ENCODE data around the gene MAPK8IP3.

MAPK8IP3 gene

DNA sequence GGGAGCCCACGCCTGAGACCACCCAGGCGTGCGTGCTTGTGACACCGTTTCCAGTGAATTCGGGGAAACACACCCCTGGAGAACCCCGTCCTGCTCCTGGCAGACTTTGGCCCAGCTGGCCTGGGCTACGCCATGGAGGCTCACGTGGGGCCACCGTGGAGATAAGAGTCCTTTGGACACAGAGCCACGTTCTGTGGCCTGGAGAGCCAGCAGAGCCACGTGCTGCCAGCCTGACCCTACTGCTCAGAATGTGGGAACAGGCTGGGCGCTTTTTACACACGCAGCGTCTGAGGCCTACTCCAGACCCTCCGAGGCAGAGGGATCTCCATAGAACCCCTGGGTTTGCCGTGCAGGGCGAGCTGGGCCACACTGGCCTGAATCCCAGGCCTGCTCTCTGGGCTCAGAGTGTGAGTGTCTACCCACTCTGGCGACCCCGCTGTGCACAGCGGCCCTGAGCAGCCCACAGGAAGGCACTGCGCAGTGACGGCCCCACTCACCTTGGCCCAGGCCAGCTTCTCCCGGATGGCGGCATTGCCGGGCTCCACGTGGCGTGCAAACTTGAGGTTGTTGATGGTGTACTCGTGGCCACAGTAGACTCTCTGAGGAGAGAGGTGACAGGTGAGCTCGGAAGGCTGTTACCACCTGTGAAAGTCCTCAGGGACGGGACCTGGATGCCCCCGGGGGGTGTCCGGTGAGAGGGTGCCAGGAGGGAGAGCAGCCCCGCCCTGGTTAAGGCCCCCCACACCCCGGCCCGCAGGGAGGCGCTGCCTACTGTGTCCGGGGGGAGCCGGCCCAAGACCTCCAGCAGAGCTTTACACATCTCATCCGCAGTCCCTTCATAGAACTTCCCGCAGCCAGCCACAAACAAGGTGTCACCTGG lies 110.6 kb downstream of the MAPK8IP3 start:
- no peak for DNase-seq

DNA sequence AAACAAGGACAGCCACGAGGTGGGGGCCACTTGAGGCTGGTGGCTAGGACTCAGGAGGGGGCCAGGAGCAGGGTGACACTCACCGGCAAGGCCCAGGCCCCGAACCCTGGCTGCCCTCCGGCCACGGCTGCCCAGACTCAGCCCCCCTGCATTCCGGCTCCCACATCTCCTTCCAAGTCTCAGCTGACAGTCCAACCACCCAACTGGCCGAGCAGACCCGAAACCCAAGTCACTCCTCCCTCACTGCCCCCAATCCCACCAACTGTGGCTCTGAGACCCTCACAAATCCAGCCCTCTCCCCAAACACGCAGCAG lies 111.2 kb downstream of the MAPK8IP3 start:
- no peak for DNase-seq

DNA sequence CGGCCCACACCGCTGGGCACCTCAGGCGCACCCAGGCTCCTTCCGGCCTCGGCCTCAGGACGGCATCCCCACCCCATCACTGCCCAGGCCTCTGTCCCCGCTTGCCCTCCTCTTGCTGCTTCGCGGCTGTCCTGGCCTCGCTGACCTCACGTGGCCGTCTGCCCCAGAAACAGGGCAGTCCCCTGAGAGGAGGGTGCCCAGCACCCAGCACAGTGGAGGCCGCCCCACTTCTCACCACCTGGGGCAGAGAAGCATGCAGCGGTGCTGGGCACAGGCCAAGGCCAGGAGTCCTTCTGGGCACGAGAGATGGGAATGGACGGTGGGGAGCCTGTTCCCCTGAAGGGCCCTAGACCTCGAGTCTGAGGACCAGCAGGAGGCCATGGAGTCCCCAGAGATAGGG lies 111.7 kb downstream of the MAPK8IP3 start:
- no peak for DNase-seq

DNA sequence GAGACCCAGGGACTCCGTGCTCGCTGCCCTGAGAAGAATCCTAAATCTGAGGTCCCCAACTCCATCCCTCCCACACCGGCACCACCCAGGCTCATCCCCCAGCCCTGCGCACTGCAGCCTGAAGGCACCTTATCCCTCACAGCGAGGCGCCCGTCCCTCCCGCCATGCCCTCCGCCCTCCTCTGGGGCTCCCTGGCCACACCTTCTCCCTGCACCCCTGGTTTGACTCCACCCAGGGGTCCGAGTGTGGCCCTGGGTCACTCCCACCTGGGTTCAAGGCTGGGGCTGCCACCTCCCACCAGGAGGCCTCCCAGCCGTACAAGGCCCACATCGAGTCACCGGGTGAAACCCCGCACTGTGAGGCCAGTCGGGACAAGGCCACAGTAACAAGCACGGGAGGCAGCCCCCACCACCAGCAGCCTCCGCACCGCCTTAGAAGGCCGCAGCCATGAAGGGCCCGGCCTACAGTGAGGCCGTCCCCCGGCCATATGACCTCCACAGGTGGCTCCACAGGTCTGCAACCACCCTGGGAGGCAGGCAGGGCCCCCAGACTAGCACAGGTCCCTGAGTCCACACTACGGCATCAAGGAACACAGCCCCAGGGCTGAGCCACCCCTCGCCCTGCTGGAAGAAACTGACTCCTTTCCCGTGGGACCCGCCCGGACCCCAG lies 112.3 kb downstream of the MAPK8IP3 start:
- DNase-seq = no peak

DNA sequence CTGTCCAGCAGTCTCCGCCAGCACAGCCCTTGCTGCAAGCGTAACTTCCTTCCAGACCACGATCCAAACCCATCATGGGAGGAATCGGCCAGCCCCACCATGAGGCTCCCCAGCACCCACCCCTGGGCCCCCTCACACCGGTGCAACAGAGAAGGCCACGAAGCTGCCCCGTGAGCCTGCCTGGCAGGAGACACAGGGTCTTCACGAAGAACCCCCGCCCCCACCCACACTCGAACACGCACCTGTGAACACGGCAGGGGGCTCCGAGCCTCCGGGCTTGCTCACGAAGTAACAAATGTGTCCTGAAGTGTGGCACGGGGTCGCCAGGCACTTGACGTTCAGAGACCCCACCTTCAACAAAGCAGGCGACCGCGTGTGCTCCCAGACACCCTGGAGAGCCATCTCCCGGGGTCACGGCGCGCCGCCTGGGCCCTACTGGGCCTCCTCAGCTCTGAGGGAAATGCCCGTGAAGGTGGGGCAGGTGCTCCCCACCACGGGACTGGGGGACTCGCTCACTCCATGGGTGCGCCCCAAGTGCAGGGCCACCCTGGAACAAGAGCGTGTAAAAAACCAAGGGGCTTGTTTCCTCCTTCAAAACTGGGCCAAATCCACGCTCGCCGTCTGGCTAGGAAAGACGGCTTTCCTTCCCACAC lies 113.0 kb downstream of the MAPK8IP3 start:
- DNase-seq = no peak

DNA sequence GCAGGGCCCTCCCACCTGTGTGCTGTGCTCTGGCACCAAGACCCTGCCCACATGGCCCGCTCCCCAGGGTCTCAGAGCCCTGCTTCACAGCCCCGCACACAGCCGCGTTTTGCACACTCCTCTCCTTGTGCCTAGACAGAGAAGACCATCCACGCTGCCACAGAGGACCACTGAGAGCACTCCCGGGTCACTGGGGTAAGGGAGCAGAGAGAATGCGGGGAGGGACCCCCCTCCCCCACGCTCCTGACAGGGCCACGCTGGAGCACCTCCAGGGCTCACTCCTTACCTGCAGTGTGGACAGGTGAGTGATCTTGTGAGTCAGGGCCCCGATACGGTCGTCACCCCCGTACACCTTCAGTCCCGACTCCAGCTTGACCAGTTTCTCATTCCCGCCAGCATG lies 113.6 kb downstream of the MAPK8IP3 start:
- DNase-seq = no peak
